Sigmoid colon (tissue), 7 donors: ENCODE measurements around the gene ALDH1L1. TPM values are rescaled to one million over a fixed set of nuclear protein-coding genes. Genes with fewer than 3 reads are reported as not detected.
A peak's percentile ranks its signal among the peaks of the same experiment; 100 is the strongest.

Experiments used
- DNase-seq: peaks from one replicate; pipeline ENCODE4 v3.0.0-alpha.2; 2019
- H3K27ac ChIP-seq, 4 donors: fragments of 200-600 bp; sonication (generic); one replicate each; pipeline ENCODE4 v1.5.1; 2016 to 2019; ENCODE audit warnings: mild to moderate bottlenecking in 1 of 4
- H3K27me3 ChIP-seq, 3 donors: fragments of 200-600 bp; sonication (generic); one replicate each; pipeline ENCODE4 v1.5.1; 2019; ENCODE audit warnings: mild to moderate bottlenecking in 1 of 3
- H3K36me3 ChIP-seq, 4 donors: fragments of 200-600 bp; sonication (generic); one replicate each; pipeline ENCODE4 v1.5.1; 2016 to 2019
- H3K4me1 ChIP-seq, 4 donors: fragments of 200-600 bp; sonication (generic); one replicate each; pipeline ENCODE4 v1.5.1; 2017 to 2019
- H3K4me3 ChIP-seq, 4 donors: fragments of 200-600 bp; sonication (generic); one replicate each; pipeline ENCODE4 v1.5.1; 2017 to 2019; ENCODE audit warnings: mild to moderate bottlenecking in 2 of 4, moderate library complexity in 1 of 4
- H3K9me3 ChIP-seq, 4 donors: fragments of 200-600 bp in 3 of 4; sonication (generic) in 3 of 4; one replicate each; pipeline versions ENCODE4 v1.5.1 to v1.6.1; 2013 to 2019
- EP300 ChIP-seq, 4 donors: sonication (generic); formaldehyde crosslinking; IDR thresholded peaks; one replicate each; pipeline ENCODE4 v1.6.1; 2017; ENCODE audit warnings: antibody characterized with exemption in 4 of 4
- POLR2A ChIP-seq, 2 donors: fragments of 450-650 bp; IDR thresholded peaks; one replicate each; pipeline ENCODE4 v1.6.1; 2016; ENCODE audit warnings: antibody characterized with exemption in 2 of 2, mild to moderate bottlenecking in 2 of 2, moderate library complexity in 2 of 2
- POLR2AphosphoS5 ChIP-seq, 4 donors: sonication (generic); formaldehyde crosslinking; IDR thresholded peaks; one replicate each; pipeline ENCODE4 v1.6.1; 2017; ENCODE audit warnings: antibody characterized with exemption in 4 of 4
- WGBS, 2 donors: extraction: QIAGEN DNeasy Blood & Tissue Kit; methylation state at CpG; one replicate each; pipeline ENCODE4 v1.1.7; 2013; 5-methylcytosine and 5-hydroxymethylcytosine counted together
- intact Hi-C: fragments of 100-400 bp; cut with DNase I; formaldehyde crosslinking; loops from one replicate; pipeline ENCODE4 v1.15.1; 2023
- polyA plus RNA-seq, 3 donors: library from polyadenylated mRNA; stranded (reverse); fragments of 200-250 nt; gene quantifications; one replicate each; pipeline ENCODE4 v1.2.3, GENCODE V29; 2013
- total RNA-seq, 4 donors: library from RNA; depleted of rRNA; stranded (reverse); fragments of >200 nt; gene quantifications; one replicate each; pipeline ENCODE4 v1.1.0, GENCODE V29; 2016
- TF ChIP-seq, protein P1 (sequence below), 4 experiments: fragments of 450-650 bp in 3 of 4; fragments of 200-600 bp in 1 of 4; IDR thresholded peaks; one replicate each; pipeline ENCODE4 v1.5.1; 2016 to 2019; ENCODE audit warnings: antibody characterized with exemption in 4 of 4, mild to moderate bottlenecking in 3 of 4, moderate library complexity in 2 of 4
- donor health status: healthy with polysubstance abuse.
- donor health status: Bipolar disorder and iron deficiency.
- donor health status: healthy.

The ALDH1L1 gene
- total RNA-seq = 10 to 100 TPM; 15.0 to 32.5 (median 27.6) TPM
- 10 to 100 TPM in 1 of 3 donors, 1 to 10 TPM in 2; 7.2 to 10.4 (median 8.5) TPM for polyA plus RNA-seq

DNA sequence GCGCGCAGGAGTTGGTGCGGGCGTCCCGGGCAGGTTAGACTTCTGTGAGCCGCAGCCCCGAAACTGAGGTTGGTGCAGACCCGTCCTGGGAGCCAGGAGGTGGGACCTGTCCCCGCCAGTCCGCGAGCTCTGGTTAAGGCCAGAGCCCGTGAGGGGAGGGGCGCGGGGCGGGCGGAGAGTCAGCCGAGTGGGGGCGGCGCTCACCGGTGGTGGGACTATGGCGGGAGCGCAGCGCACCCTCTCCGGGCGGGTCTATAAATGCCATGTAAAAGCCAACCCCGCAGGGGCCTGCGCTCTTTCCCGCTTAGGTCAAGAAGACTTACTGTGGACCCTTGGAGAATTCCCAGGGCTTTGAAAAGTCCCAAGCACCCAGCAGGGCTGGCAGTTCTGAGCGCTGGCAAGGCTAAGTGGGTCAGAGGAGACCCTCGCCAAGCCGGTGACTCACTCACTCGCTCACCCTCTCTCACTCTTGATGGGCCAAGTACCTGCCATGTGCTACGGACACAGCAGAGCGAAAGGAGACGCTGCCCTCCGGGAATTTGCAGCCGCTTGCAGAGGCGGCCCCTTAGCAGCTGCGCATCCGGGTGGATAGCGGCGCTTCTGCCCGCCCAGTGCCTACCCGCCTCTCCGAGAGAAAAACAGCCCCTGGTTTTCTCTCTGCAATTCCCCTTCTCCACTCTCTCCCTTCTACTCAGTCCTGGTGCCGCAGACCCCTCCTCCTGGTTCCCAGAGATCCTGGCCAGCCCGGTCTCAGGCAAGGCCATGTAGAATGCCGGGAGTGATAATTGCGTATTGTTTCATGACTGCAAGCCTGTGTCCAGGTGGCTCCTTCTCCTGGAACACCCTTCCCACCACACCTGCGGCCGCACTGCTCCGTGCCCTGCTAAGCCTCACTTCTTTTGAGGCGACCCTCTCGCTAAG, at the start of gene ALDH1L1:
Gene ALDH1L1 (minus strand): TSS at position 110 of the 921 bp plus-strand sequence. CDS start 19,607 bp downstream, outside the sequence.
- Histone ChIP-seq H3K9me3 (no peaks in the 10 kb centered on the region), H3K27me3 (no peaks in the 10 kb centered on the region), H3K4me3 (peak within 1 kb of the TSS; percentile 56 to 78 (median 62)), H3K4me1 (peaks cover 0 to 36% (median 30%) of the 10 kb centered on the region in 4 donors), H3K36me3 (no peaks in the 10 kb centered on the region), H3K27ac (peak within 1 kb of the TSS; percentile 86 to 95 (median 90))
- intact Hi-C loops = loop anchor here (1.0 to 5.0 kb wide), 2 partner anchors 33 to 82 kb away; no protein-coding TSS in a partner anchor
- peak; percentile 40 to 80 (median 75) for TF ChIP-seq EP300 (IDR thresholded peaks at IDR 0.05)
- peak; percentile 81 to 92 (median 88) for TF ChIP-seq POLR2AphosphoS5 (IDR thresholded peaks at IDR 0.05)
- peak; percentile 47 to 65 for TF ChIP-seq POLR2A (IDR thresholded peaks at IDR 0.05)
- TF ChIP-seq, protein P1, sequence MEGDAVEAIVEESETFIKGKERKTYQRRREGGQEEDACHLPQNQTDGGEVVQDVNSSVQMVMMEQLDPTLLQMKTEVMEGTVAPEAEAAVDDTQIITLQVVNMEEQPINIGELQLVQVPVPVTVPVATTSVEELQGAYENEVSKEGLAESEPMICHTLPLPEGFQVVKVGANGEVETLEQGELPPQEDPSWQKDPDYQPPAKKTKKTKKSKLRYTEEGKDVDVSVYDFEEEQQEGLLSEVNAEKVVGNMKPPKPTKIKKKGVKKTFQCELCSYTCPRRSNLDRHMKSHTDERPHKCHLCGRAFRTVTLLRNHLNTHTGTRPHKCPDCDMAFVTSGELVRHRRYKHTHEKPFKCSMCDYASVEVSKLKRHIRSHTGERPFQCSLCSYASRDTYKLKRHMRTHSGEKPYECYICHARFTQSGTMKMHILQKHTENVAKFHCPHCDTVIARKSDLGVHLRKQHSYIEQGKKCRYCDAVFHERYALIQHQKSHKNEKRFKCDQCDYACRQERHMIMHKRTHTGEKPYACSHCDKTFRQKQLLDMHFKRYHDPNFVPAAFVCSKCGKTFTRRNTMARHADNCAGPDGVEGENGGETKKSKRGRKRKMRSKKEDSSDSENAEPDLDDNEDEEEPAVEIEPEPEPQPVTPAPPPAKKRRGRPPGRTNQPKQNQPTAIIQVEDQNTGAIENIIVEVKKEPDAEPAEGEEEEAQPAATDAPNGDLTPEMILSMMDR (IDR thresholded peaks at IDR 0.05) = no peak
- DNase-seq = peak; percentile 97
- 4 to 8% methylated on average over 54 of the region's 54 CpGs for WGBS, 2 donors

DNA sequence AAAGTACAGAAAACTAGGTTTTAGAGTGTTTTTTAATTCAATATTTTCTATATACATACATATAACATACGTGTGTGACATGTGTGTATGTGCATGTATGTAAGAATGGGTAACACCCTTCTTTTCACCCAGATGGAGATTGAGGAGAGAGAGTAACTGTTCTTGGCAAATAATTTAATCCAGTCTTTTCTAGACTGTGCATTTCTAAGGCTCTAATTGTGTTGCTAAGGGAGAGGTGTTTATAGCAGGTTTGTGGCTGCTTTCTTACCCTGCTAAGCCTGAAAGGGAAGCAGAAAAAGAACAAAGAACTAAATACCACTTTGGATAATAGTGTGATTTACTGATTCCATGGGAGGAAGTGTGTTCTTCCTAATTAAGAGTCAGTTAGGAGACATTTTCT, 46.0 kb upstream of the ALDH1L1 start:
- DNase-seq = no peak
- WGBS, 2 donors = 81 to 85% methylated on average over 1 of the region's 1 CpG
- intact Hi-C loops = no loop called here
- no peaks in the 10 kb centered on the region for H3K27me3 ChIP-seq
- no peaks in the 10 kb centered on the region for H3K4me1 ChIP-seq
- H3K9me3 ChIP-seq = no peaks in the 10 kb centered on the region
- TF ChIP-seq POLR2AphosphoS5 (IDR thresholded peaks at IDR 0.05) = no peak
- no peak for TF ChIP-seq POLR2A (IDR thresholded peaks at IDR 0.05)
- no peak for TF ChIP-seq EP300 (IDR thresholded peaks at IDR 0.05)
- TF ChIP-seq, protein P1 (IDR thresholded peaks at IDR 0.05) = no peak
- H3K4me3 ChIP-seq = no peak overlapping the region
- H3K36me3 ChIP-seq = no peaks in the 10 kb centered on the region
- no peak overlapping the region for H3K27ac ChIP-seq

DNA sequence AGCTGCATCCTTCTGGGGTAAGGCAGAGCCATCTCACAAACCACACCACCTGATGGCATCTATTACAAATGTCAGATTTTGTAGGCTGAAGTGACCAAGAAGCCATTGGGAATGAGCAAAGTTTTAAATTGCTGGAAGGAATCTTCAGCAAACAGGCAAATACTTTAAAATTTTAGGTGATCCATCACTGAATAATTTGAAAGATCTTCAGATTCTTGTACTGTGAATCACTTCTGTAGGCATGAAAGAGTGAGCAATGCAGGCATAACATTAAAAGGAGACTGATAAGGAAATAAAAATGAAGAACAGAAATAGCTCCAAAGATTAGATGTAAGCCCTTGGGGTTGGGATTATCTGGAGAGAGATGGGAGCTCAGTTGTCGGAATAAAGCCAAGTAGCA, 36.0 kb upstream of the ALDH1L1 start:
- 95 to 100% methylated on average over 1 of the region's 1 CpG for WGBS, 2 donors
- intact Hi-C loops = loop anchor here (10.0 kb wide), 1 partner anchor 222 kb away; no protein-coding TSS in a partner anchor
- H3K4me1 ChIP-seq = peaks cover 0 to 17% (median 12%) of the 10 kb centered on the region in 4 donors
- H3K9me3 ChIP-seq = no peaks in the 10 kb centered on the region
- DNase-seq = no peak
- TF ChIP-seq, protein P1 (IDR thresholded peaks at IDR 0.05) = no peak
- no peak for TF ChIP-seq POLR2A (IDR thresholded peaks at IDR 0.05)
- no peak for TF ChIP-seq POLR2AphosphoS5 (IDR thresholded peaks at IDR 0.05)
- no peak for TF ChIP-seq EP300 (IDR thresholded peaks at IDR 0.05)
- no peaks in the 10 kb centered on the region for H3K36me3 ChIP-seq
- no peak overlapping the region for H3K4me3 ChIP-seq
- H3K27me3 ChIP-seq = peaks cover 0 to 9% (median 4%) of the 10 kb centered on the region in 3 donors
- no peak overlapping the region for H3K27ac ChIP-seq

DNA sequence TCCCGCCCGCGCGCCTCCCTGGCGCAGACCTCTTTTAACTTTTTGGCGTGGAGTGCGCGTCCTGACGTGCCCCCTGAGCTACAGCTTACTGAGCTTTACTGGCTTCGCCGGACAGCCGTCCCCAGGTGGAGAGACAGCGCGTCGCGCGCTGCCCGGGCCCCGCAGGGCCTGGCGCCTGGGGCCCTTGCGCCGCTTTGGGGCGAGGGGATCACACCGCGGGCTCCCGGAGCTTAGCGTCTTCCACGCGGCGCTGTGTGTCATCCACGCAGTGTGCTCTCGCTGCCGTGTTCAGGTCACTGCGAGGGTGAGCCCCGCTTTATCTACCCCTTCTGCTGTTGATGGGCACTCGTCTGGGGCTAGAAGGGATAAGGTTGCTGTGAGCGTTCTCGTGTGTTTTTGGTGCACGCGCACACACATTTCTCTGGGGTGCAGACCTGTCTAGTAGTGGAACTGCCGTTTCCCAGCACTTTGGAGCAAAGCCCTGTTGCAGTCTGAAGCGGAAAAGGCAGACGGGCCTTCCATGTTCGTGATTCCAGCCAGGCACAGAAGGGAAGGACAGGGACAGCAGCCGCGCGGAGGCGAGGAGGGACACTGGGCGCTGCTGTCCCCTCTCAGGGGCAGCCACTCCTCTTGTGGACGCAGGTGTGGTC, 33.1 kb upstream of the ALDH1L1 start:
- peak overlapping the region; percentile 63 to 71 (median 67) for H3K27ac ChIP-seq
- no peaks in the 10 kb centered on the region for H3K36me3 ChIP-seq
- H3K9me3 ChIP-seq = no peaks in the 10 kb centered on the region
- peaks cover 0 to 17% (median 12%) of the 10 kb centered on the region in 4 donors for H3K4me1 ChIP-seq
- TF ChIP-seq, protein P1 (IDR thresholded peaks at IDR 0.05) = no peak
- TF ChIP-seq EP300 (IDR thresholded peaks at IDR 0.05) (no peak), POLR2AphosphoS5 (IDR thresholded peaks at IDR 0.05) (no peak), POLR2A (IDR thresholded peaks at IDR 0.05) (no peak)
- WGBS, 2 donors = 10% methylated on average over 50 of the region's 50 CpGs
- peak; percentile 55 for DNase-seq
- peaks cover 0 to 9% (median 4%) of the 10 kb centered on the region in 3 donors for H3K27me3 ChIP-seq
- peak overlapping the region; percentile 36 to 58 (median 50) for H3K4me3 ChIP-seq
- intact Hi-C loops = loop anchor here (1.0 to 10.0 kb wide), 3 partner anchors 33 to 219 kb away; partner anchors contain the start of gene ALDH1L1
